NB4 (cell line): ENCODE measurements around the gene CYP4B1.
"Not testable (repeated sequence)": the region's sequence is repeated elsewhere in the genome, so short reads cannot be mapped to it uniquely, and the experiment has no call there.

Experiments
- DNase-seq: peaks from one replicate; pipeline ENCODE4 v3.0.0; 2010; ENCODE audit warnings: low read depth
- H3K4me3 ChIP-seq: one replicate; pipeline ENCODE4 v1.5.1; 2011; ENCODE audit warnings: mild to moderate bottlenecking, low read depth, low read length, moderate library complexity
- CTCF ChIP-seq: IDR thresholded peaks from one replicate; pipeline ENCODE4 v1.5.1; 2012; ENCODE audit warnings: low read depth, low read length
- MAX ChIP-seq: IDR thresholded peaks from 2 replicates; pipeline ENCODE4 v1.6.1; 2011; ENCODE audit warnings: low read depth, low read length
- MYC ChIP-seq: IDR thresholded peaks from 2 replicates; pipeline ENCODE4 v1.6.1; 2011; ENCODE audit warnings: low read depth, low read length
- POLR2A ChIP-seq: IDR thresholded peaks from 2 replicates; pipeline ENCODE4 v1.6.1; 2011; ENCODE audit warnings: mild to moderate bottlenecking; ENCODE audit not compliant: insufficient read length; ENCODE audit errors: extremely low read depth

The CYP4B1 gene

GRCh38 chr1:46768445-46768844 lies 30.4 kb upstream of the CYP4B1 start:
- no peak for TF ChIP-seq MAX
- no peak for TF ChIP-seq POLR2A
- TF ChIP-seq MYC: no peak
- no peak for TF ChIP-seq CTCF
- no peak overlapping the region for H3K4me3 ChIP-seq
- DNase-seq: no peak

- DNase-seq: no peak
- TF ChIP-seq POLR2A (no peak), MAX (no peak), MYC (no peak), CTCF (no peak)
- no peak overlapping the region for H3K4me3 ChIP-seq
Measured at GRCh38 chr1:46769028-46769740, 29.7 kb upstream of the CYP4B1 start.

- no peak overlapping the region for H3K4me3 ChIP-seq
- no peak for DNase-seq
- TF ChIP-seq MYC: no peak
- no peak for TF ChIP-seq CTCF
- no peak for TF ChIP-seq MAX
- TF ChIP-seq POLR2A: no peak
Measured at GRCh38 chr1:46770541-46770940, 28.3 kb upstream of the CYP4B1 start.

GRCh38 chr1:46772571-46772970 lies 26.3 kb upstream of the CYP4B1 start:
- H3K4me3 ChIP-seq: no peak overlapping the region
- TF ChIP-seq CTCF (no peak), MYC (no peak), MAX (no peak), POLR2A (no peak)
- peak; percentile 42 for DNase-seq

- H3K4me3 ChIP-seq: no peak overlapping the region
- no peak for DNase-seq
- no peak for TF ChIP-seq POLR2A
- TF ChIP-seq MYC: no peak
Measured at GRCh38 chr1:46774297-46774696, 24.5 kb upstream of the CYP4B1 start.

GRCh38 chr1:46778456-46778855 lies 20.4 kb upstream of the CYP4B1 start:
- H3K4me3 ChIP-seq, DNase-seq: not testable (repeated sequence)

- no peak overlapping the region for H3K4me3 ChIP-seq
- no peak for DNase-seq
- TF ChIP-seq MYC: no peak
- TF ChIP-seq CTCF: no peak
- TF ChIP-seq POLR2A: no peak
- no peak for TF ChIP-seq MAX
Measured at GRCh38 chr1:46784666-46785065, 14.2 kb upstream of the CYP4B1 start.

GRCh38 chr1:46788634-46789033 lies 10.2 kb upstream of the CYP4B1 start:
- not testable (repeated sequence) for DNase-seq

More at GRCh38 chr1:46788634-46789033, 10.2 kb upstream of the CYP4B1 start:
- H3K4me3 ChIP-seq: not testable (repeated sequence)
